ENCODE results near the gene JMY. TPM values are rescaled to one million over a fixed set of nuclear protein-coding genes. Genes with fewer than 3 reads are reported as not detected.

The JMY gene
- total RNA-seq, 1 experiment from 2014 or later = 15.6 TPM

GRCh38 chr5:79295029-79295428, 59.1 kb downstream of the JMY start:
- CTCF ChIA-PET = no interaction called here
- Histone ChIP-seq H3K79me2 (ENCODE audit: insufficient read depth, low read length) (no peaks in the 10 kb centered on the region), H3K27ac (ENCODE audit: low read depth, low read length) (no peak overlapping the region), H3K4me1 (ENCODE audit: control insufficient read depth in 1 of 2, insufficient read depth in 2 of 2, low read length in 2 of 2) (peaks cover under 1 to 1% of the 10 kb centered on the region in 2 experiments; a peak in 3 of 4 replicates), H4K20me1 (ENCODE audit: insufficient read depth) (no peaks in the 10 kb centered on the region), H3K9ac (ENCODE audit: low read length) (no peak overlapping the region), H3K4me3 (replicated peaks in 1 of 2; ENCODE audit: low read depth in 1 of 2, low read length in 2 of 2) (no peak overlapping the region), H3K36me3 (ENCODE audit: control insufficient read depth in 1 of 2, insufficient read depth in 2 of 2, low read length in 2 of 2) (peaks cover 0 to 5% of the 10 kb centered on the region in 2 experiments; a peak in 2 of 4 replicates), H2AFZ (ENCODE audit: low read depth, low read length, poor library complexity, severe bottlenecking) (no peak overlapping the region), H3K9me3 (ENCODE audit: control insufficient read depth in 1 of 2, insufficient read depth in 1 of 2, low read depth in 1 of 2, low read length in 2 of 2) (no peaks in the 10 kb centered on the region), H3K4me2 (ENCODE audit: low read length) (no peak overlapping the region), H3K27me3 (ENCODE audit: insufficient read depth, low read length) (no peaks in the 10 kb centered on the region), H3K9me2 (ENCODE audit: insufficient read depth) (no peaks in the 10 kb centered on the region)
- POLR2A ChIA-PET = no interaction called here
- BruUV-seq (replicated peaks) = no TSS peak
- TF ChIP-seq CBX3 (IDR thresholded peaks at IDR 0.05; ENCODE audit: low read depth) (no peak), TCF7L2 (IDR thresholded peaks at IDR 0.05; ENCODE audit: borderline replicate concordance, extremely low read depth, insufficient read depth, insufficient read length) (no peak), EZH2 (IDR thresholded peaks at IDR 0.05) (no peak), FOSL1 (IDR thresholded peaks at IDR 0.05; ENCODE audit: low read depth) (no peak), SP1 (IDR thresholded peaks at IDR 0.05; ENCODE audit: low read depth) (no peak), MAX (IDR thresholded peaks at IDR 0.05) (no peak)
- RAD21 ChIA-PET (ENCODE audit: low non-redundant PET in 1 of 2, low total read pairs in 2 of 2, uncharacterized antibody in 2 of 2, unreplicated experiment in 2 of 2) = no interaction called here
- DNase-seq (ENCODE audit: low read depth, low spot score) = no peak
- no peak for ATAC-seq
- intact Hi-C loops (cut with micrococcal nuclease) = no loop called here

GRCh38 chr5:79297661-79298060, 61.7 kb downstream of the JMY start:
- no peaks in the 10 kb centered on the region for H3K79me2 ChIP-seq (ENCODE audit: insufficient read depth, low read length)
- intact Hi-C loops (cut with micrococcal nuclease) = no loop called here
- no peak overlapping the region for H3K4me3 ChIP-seq (replicated peaks in 1 of 2; ENCODE audit: low read depth in 1 of 2, low read length in 2 of 2)
- ATAC-seq (no peak), DNase-seq (ENCODE audit: low read depth, low spot score) (no peak)
- H3K36me3 ChIP-seq (ENCODE audit: control insufficient read depth in 1 of 2, insufficient read depth in 2 of 2, low read length in 2 of 2) = peaks cover 0 to 4% of the 10 kb centered on the region in 2 experiments; a peak in 1 of 4 replicates
- BruUV-seq (replicated peaks) = no TSS peak
- H2AFZ ChIP-seq (ENCODE audit: low read depth, low read length, poor library complexity, severe bottlenecking) = no peak overlapping the region
- no peaks in the 10 kb centered on the region for H4K20me1 ChIP-seq (ENCODE audit: insufficient read depth)
- H3K27ac ChIP-seq (ENCODE audit: low read depth, low read length) = no peak overlapping the region
- no peak overlapping the region for H3K4me2 ChIP-seq (ENCODE audit: low read length)
- peaks cover 22 to 27% of the 10 kb centered on the region in 2 experiments for H3K4me1 ChIP-seq (ENCODE audit: control insufficient read depth in 1 of 2, insufficient read depth in 2 of 2, low read length in 2 of 2)
- ChIA-PET POLR2A (no interaction called here), RAD21 (ENCODE audit: low non-redundant PET in 1 of 2, low total read pairs in 2 of 2, uncharacterized antibody in 2 of 2, unreplicated experiment in 2 of 2) (no interaction called here), CTCF (interaction anchor here (1.3 kb wide), 1 partner anchor 42 kb away, joined by 3 read pairs; no protein-coding TSS in a partner anchor)
- H3K9me3 ChIP-seq (ENCODE audit: control insufficient read depth in 1 of 2, insufficient read depth in 1 of 2, low read depth in 1 of 2, low read length in 2 of 2) = no peaks in the 10 kb centered on the region
- H3K9ac ChIP-seq (ENCODE audit: low read length) = no peak overlapping the region
- no peaks in the 10 kb centered on the region for H3K9me2 ChIP-seq (ENCODE audit: insufficient read depth)
- no peaks in the 10 kb centered on the region for H3K27me3 ChIP-seq (ENCODE audit: insufficient read depth, low read length)
- TF ChIP-seq FOSL1 (IDR thresholded peaks at IDR 0.05; ENCODE audit: low read depth) (no peak), TCF7L2 (IDR thresholded peaks at IDR 0.05; ENCODE audit: borderline replicate concordance, extremely low read depth, insufficient read depth, insufficient read length) (no peak), SRF (IDR thresholded peaks at IDR 0.05; ENCODE audit: low read depth) (no peak), YY1 (IDR thresholded peaks at IDR 0.05; ENCODE audit: extremely low read depth, insufficient replicate concordance, low read depth, low read length) (no peak), CBX3 (IDR thresholded peaks at IDR 0.05; ENCODE audit: low read depth) (no peak), ZBTB33 (IDR thresholded peaks at IDR 0.05; ENCODE audit: extremely low read depth, insufficient replicate concordance, low read length) (no peak), ZNF274 (IDR thresholded peaks at IDR 0.05; ENCODE audit: low read depth, low read length) (no peak), JUND (IDR thresholded peaks at IDR 0.05) (no peak), SIN3A (IDR thresholded peaks at IDR 0.05; ENCODE audit: low read depth) (no peak), POLR2AphosphoS5 (IDR thresholded peaks at IDR 0.05; ENCODE audit: low read depth, low read length) (no peak)

Measured in HCT116 (cell line).